Measurements from ENCODE around the gene MRPL54. TPM values are rescaled to one million over a fixed set of nuclear protein-coding genes. Genes with fewer than 3 reads are reported as not detected.

Gene MRPL54
- polyA plus RNA-seq, 1 experiment: 31.2 TPM

- no peak for DNase-seq (ENCODE audit: low read depth, low spot score)
- H3K27me3 ChIP-seq (ENCODE audit: control insufficient read depth, insufficient read depth, low read length): peaks cover 4% of the 10 kb centered on the region
- TF ChIP-seq, protein P1, sequence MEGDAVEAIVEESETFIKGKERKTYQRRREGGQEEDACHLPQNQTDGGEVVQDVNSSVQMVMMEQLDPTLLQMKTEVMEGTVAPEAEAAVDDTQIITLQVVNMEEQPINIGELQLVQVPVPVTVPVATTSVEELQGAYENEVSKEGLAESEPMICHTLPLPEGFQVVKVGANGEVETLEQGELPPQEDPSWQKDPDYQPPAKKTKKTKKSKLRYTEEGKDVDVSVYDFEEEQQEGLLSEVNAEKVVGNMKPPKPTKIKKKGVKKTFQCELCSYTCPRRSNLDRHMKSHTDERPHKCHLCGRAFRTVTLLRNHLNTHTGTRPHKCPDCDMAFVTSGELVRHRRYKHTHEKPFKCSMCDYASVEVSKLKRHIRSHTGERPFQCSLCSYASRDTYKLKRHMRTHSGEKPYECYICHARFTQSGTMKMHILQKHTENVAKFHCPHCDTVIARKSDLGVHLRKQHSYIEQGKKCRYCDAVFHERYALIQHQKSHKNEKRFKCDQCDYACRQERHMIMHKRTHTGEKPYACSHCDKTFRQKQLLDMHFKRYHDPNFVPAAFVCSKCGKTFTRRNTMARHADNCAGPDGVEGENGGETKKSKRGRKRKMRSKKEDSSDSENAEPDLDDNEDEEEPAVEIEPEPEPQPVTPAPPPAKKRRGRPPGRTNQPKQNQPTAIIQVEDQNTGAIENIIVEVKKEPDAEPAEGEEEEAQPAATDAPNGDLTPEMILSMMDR (IDR thresholded peaks at IDR 0.05; ENCODE audit: low read depth, low read length): no peak
- H3K4me3 ChIP-seq (ENCODE audit: low read depth, low read length): no peak overlapping the region
- ChIA-PET POLR2A (no interaction called here), CTCF (no interaction called here)
- H3K9me3 ChIP-seq (ENCODE audit: control insufficient read depth, insufficient read depth, low read length): peaks cover 18% of the 10 kb centered on the region; the same call in 1 of the 2 replicates
- H3K27ac ChIP-seq (ENCODE audit: low read depth, low read length): no peak overlapping the region
These were observed 12.3 kb downstream of the MRPL54 start for GRCh38 chr19:3774621-3775373.

DNA sequence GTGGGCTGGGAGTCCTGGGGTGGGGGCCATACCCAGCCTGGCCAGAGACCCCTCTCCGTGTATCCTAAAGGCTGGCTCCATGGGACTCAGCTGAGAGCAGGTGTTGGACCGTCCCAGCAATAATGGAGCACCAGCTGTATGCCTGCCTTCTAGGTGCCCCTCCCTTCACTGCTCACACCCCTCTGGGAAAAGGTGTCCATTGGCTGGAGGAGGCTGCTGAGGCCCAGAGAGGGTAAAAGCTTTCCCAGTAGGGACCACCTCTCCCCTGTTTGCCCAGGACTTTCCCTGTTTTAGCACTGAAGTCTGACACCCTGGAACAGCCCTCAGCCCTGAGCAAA is 12.9 kb downstream of the MRPL54 start:
- POLR2A ChIA-PET: no interaction called here

GRCh38 chr19:3775831-3776230 is 13.3 kb downstream of the MRPL54 start:
- CTCF ChIA-PET: no interaction called here
- Histone ChIP-seq H3K27ac (ENCODE audit: low read depth, low read length) (no peak overlapping the region), H3K27me3 (ENCODE audit: control insufficient read depth, insufficient read depth, low read length) (peaks cover 4% of the 10 kb centered on the region), H3K9me3 (ENCODE audit: control insufficient read depth, insufficient read depth, low read length) (peaks cover 21% of the 10 kb centered on the region), H3K4me3 (ENCODE audit: low read depth, low read length) (no peak overlapping the region)
- POLR2A ChIA-PET: no interaction called here
- TF ChIP-seq, protein P1 (IDR thresholded peaks at IDR 0.05; ENCODE audit: low read depth, low read length): no peak
- no peak for DNase-seq (ENCODE audit: low read depth, low spot score)

More for the DNA sequence above, 12.9 kb downstream of the MRPL54 start:
- H3K27me3 ChIP-seq (ENCODE audit: control insufficient read depth, insufficient read depth, low read length): peaks cover 4% of the 10 kb centered on the region
- no peak for DNase-seq (ENCODE audit: low read depth, low spot score)
- peaks cover 18% of the 10 kb centered on the region; the same call in 1 of the 2 replicates for H3K9me3 ChIP-seq (ENCODE audit: control insufficient read depth, insufficient read depth, low read length)
- no peak overlapping the region for H3K4me3 ChIP-seq (ENCODE audit: low read depth, low read length)
- CTCF ChIA-PET: no interaction called here
- no peak overlapping the region for H3K27ac ChIP-seq (ENCODE audit: low read depth, low read length)
- TF ChIP-seq, protein P1 (IDR thresholded peaks at IDR 0.05; ENCODE audit: low read depth, low read length): no peak

- TF ChIP-seq, protein P1 (IDR thresholded peaks at IDR 0.05; ENCODE audit: low read depth, low read length): no peak
- no peak for DNase-seq (ENCODE audit: low read depth, low spot score)
- peaks cover 28% of the 10 kb centered on the region for H3K9me3 ChIP-seq (ENCODE audit: control insufficient read depth, insufficient read depth, low read length)
- POLR2A ChIA-PET: no interaction called here
- H3K27me3 ChIP-seq (ENCODE audit: control insufficient read depth, insufficient read depth, low read length): peaks cover 4% of the 10 kb centered on the region
- H3K4me3 ChIP-seq (ENCODE audit: low read depth, low read length): no peak overlapping the region
- H3K27ac ChIP-seq (ENCODE audit: low read depth, low read length): no peak overlapping the region
- CTCF ChIA-PET: no interaction called here
These were observed 14.1 kb downstream of the MRPL54 start for GRCh38 chr19:3776479-3777040.

- H3K9me3 ChIP-seq (ENCODE audit: control insufficient read depth, insufficient read depth, low read length): peaks cover 43% of the 10 kb centered on the region
- TF ChIP-seq, protein P1 (IDR thresholded peaks at IDR 0.05; ENCODE audit: low read depth, low read length): no peak
- DNase-seq (ENCODE audit: low read depth, low spot score): no peak
- peaks cover 4% of the 10 kb centered on the region for H3K27me3 ChIP-seq (ENCODE audit: control insufficient read depth, insufficient read depth, low read length)
- no peak overlapping the region for H3K27ac ChIP-seq (ENCODE audit: low read depth, low read length)
- ChIA-PET POLR2A (no interaction called here), CTCF (no interaction called here)
- no peak overlapping the region for H3K4me3 ChIP-seq (ENCODE audit: low read depth, low read length)
These were observed 15.8 kb downstream of the MRPL54 start for GRCh38 chr19:3778104-3778867.

Data from AG04450 (cell line).